NCI-H69 (cell line): ENCODE data around the gene MAGEB18.

Experiments
- DNase-seq: peaks from one replicate; lab custom pipeline; 2025; lab: John Stamatoyannopoulos, UW

MAGEB18 gene

DNA sequence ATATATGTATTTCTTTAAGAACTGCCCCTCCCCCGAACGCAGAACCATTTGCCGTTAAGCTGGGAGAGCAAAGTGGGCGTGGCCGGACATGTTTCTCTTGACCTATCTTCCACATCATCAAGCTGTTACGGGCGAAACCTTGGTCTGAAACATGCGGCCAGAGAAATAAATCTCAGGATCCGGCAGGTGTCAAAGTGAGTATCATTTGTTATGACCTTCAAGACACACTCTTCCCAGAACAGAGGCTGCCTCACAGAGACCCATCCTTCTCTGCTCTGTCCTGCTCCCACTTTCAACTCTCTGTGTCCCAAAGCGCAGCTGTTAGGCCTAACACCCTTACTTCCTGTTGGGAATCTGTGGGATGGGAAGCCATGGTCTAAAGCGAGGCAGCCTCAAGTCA is at the start of gene MAGEB18:
Gene MAGEB18 (plus strand): TSS at position 70 of the 400 bp plus-strand sequence. CDS start 643 bp downstream, outside the sequence.
- no peak for DNase-seq

DNA sequence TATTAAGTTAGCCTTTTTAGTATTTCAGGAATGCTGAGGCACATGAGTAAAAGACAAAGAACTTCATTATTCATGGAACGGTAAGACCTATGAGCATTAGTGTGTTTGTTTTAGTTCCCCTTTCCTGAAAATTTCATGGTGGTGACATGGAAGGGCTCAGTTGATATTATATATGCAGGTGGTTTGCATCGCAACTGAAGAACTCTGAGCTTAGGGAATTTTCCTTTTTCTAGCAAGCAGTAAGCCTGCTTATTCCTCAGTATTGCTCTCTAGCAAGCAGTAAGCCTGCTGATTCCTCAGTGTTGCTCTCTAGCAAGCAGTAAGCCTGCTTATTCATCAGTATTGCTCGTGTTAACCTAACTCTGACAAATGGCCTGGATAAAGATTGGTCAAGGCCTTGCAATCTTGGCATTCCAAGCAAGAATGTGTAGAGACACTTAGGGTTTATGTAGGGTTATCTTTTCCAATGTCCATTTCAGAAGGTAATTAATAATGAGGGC is 37.7 kb upstream of the MAGEB18 start:
- no peak for DNase-seq

DNA sequence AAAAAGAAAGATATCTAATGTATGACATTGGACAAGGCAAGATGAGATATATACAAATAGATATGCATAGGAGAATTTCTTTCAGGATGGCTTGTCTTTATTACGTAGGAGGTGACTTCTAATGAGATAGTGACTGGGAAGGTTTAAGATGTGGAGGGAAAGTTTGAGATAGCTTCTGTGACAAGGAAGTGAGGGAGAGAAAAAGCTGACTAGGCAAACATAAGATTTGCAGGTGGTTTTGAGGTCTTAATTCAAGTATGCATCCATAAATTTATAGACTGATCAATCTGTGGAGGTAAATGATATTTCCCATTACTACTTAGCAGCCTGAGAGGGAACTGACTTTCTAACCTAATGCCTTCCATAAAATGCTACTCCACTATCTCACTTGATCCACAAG is 29.0 kb upstream of the MAGEB18 start:
- no peak for DNase-seq

DNA sequence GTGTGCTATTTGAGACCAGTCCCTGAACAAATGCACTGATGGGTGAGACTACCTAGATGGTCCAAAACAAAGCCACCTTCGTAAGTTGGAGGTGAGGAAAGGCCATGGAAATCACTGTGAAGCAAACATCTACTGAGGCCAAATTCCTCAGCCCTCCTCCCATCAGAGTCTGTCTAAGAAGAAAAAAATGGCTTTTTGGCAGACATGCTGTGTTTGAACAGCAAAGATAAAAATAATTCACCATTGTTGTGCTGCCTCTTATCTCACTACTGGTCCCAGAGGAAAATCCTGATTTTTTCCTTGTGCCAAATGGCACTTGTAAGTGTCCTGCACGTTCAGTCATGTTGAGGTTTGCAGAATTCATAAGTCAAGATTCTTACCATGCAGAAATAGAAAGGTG is 7.9 kb downstream of the MAGEB18 start:
- no peak for DNase-seq

DNA sequence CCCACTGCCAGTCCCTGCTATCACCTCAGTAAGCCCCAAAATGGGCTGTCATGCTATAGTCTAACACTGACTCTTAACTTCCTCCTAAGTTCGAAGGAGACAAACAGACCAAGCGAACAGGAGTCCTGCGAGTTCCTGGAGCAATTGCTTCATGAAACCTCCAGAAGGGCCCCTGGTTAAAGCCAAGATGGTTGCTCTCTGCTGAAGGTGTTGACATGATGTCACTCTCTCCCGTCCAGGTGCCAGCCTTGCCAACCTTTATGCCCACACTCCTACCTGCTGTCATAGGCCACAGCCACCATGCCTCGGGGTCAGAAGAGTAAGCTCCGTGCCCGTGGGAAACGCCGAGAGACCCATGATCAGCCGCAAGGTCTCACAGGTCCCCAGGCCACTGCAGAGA is 22.2 kb downstream of the MAGEB18 start, which contains the start of gene MAGEB6B:
Gene MAGEB6B (plus strand): TSS at position 301 of the 400 bp plus-strand sequence. CDS start 0 bp downstream, at position 301.
- no peak for DNase-seq
